Measurements from ENCODE around the gene MGAT5.

The MGAT5 gene

DNA sequence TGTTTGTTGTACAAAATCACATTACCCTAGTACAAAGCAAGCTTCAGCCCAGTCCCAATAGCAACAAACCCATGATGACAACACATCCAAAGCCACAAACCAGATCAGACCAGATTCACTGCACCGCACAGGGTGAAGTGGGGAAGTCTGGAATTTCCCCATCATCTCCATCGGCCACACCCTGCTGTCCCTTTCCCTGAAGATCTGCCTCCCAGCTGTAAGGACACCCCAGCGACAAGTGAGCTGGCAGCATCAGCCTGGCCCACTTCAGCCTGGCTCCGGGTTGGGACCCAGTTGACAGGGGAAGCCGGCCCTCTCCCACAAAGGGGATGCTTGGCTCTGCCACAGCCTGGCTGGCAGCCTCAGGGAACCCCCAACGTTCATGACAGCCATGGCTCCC lies 207.6 kb downstream of the MGAT5 start:
- no peak overlapping the region for H3K27ac ChIP-seq (ENCODE audit: low read depth, low read length)
- H3K27me3 ChIP-seq (ENCODE audit: control insufficient read depth in 1 of 2, insufficient read depth in 2 of 2, low read length in 2 of 2), result no peaks in the 10 kb centered on the region
- H3K9me3 ChIP-seq (ENCODE audit: control insufficient read depth in 1 of 2, low read length in 2 of 2), result no peaks in the 10 kb centered on the region
- no peak overlapping the region for H3K9ac ChIP-seq (ENCODE audit: low read depth in 1 of 2, low read length in 2 of 2)
- H3K4me3 ChIP-seq (ENCODE audit: low read depth in 1 of 2, low read length in 2 of 2), result no peak overlapping the region
- H3K4me1 ChIP-seq (ENCODE audit: control insufficient read depth in 1 of 2, insufficient read depth in 2 of 2, low read length in 2 of 2), result peaks cover 0 to 10% of the 10 kb centered on the region in 2 donors
- H3K36me3 ChIP-seq (ENCODE audit: control insufficient read depth in 1 of 2, insufficient read depth in 2 of 2, low read length in 2 of 2), result no peaks in the 10 kb centered on the region

DNA sequence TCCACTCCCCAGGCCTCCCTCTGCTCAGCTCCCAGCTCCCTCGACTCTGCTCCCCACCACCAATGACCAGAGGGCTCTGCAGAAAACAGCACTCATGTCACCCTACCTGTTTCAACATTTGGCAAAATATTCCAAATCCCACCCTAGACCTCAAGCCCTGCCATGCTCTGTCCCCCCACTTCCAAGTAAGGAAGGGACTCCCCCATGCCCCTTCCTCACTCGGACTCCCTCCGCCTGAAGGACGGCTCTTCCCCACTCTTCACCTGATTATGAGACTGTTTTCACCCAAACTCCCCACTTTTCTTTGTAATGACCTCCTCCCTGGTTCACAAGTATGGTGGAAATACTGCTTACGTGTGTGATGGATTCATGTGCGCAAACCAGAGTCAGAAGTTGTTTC lies 208.4 kb downstream of the MGAT5 start:
- Histone ChIP-seq H3K36me3 (ENCODE audit: control insufficient read depth in 1 of 2, insufficient read depth in 2 of 2, low read length in 2 of 2) (no peaks in the 10 kb centered on the region), H3K27ac (ENCODE audit: low read depth, low read length) (no peak overlapping the region), H3K27me3 (ENCODE audit: control insufficient read depth in 1 of 2, insufficient read depth in 2 of 2, low read length in 2 of 2) (no peaks in the 10 kb centered on the region), H3K9ac (ENCODE audit: low read depth in 1 of 2, low read length in 2 of 2) (no peak overlapping the region), H3K4me3 (ENCODE audit: low read depth in 1 of 2, low read length in 2 of 2) (no peak overlapping the region), H3K4me1 (ENCODE audit: control insufficient read depth in 1 of 2, insufficient read depth in 2 of 2, low read length in 2 of 2) (peaks cover 0 to 10% of the 10 kb centered on the region in 2 donors), H3K9me3 (ENCODE audit: control insufficient read depth in 1 of 2, low read length in 2 of 2) (no peaks in the 10 kb centered on the region)

DNA sequence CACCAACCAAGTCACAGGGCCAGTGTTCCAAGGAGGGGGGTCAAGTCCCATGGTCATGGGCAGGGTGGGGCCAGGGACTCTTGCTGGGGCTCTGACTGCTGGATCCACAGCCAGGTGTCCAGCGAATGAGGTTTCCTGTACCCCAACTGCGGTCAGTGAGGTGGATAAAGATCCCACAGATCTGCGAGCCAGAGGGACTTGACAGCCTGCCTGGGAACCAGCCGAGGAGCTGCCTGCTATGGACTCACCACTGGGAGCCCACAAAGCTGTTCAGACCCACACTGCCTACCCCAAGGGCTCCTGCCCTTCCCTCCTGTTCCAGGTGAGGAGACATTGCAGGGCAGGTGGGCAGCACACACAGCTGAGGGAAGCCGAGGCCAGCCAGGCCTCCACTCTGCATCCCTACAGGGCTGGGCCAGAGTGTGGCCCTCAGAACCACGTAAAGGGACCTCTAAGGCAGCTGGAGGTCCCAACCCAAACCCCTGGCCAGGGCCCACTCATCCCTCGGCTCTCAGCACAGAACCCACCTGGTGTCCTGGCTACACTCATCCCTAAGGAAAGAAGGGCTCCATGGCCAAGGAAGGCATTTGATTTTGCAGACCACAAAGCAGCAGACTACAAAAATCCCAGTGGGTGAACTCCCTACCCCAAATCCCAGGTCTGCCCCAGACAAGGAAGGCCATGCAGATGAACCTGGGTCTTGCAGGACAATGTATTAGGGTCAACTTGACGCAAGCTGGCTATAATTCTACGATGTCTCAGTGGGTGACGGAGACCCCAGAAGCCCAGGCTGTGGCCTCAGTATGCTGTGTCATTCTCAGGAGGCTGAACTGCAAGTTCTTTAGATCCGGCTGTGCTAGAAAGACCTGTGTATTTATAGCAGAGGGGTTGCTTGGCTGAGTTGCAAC lies 209.2 kb downstream of the MGAT5 start:
- H3K36me3 ChIP-seq (ENCODE audit: control insufficient read depth in 1 of 2, insufficient read depth in 2 of 2, low read length in 2 of 2), result no peaks in the 10 kb centered on the region
- H3K4me1 ChIP-seq (ENCODE audit: control insufficient read depth in 1 of 2, insufficient read depth in 2 of 2, low read length in 2 of 2), result peaks cover 0 to 10% of the 10 kb centered on the region in 2 donors
- no peaks in the 10 kb centered on the region for H3K27me3 ChIP-seq (ENCODE audit: control insufficient read depth in 1 of 2, insufficient read depth in 2 of 2, low read length in 2 of 2)
- no peak overlapping the region for H3K27ac ChIP-seq (ENCODE audit: low read depth, low read length)
- no peak overlapping the region for H3K9ac ChIP-seq (ENCODE audit: low read depth in 1 of 2, low read length in 2 of 2)
- no peaks in the 10 kb centered on the region for H3K9me3 ChIP-seq (ENCODE audit: control insufficient read depth in 1 of 2, low read length in 2 of 2)
- H3K4me3 ChIP-seq (ENCODE audit: low read depth in 1 of 2, low read length in 2 of 2), result no peak overlapping the region

DNA sequence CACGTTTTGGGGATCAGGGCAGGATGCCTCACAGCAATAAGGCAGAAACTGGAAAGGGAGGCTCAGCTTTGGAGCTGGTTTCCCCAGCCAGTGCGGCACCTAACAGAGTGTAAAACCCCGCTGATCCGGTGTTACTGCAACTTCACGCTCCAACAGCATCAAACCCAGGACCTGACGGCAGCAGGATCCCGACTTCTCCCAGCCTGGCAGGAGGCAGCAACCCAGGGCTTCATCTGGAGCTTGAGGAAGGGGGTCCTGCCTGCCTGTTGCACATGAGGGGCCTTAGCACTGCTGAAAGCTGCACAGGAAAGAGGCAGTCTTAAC lies 209.8 kb downstream of the MGAT5 start:
- no peaks in the 10 kb centered on the region for H3K9me3 ChIP-seq (ENCODE audit: control insufficient read depth in 1 of 2, low read length in 2 of 2)
- no peaks in the 10 kb centered on the region for H3K27me3 ChIP-seq (ENCODE audit: control insufficient read depth in 1 of 2, insufficient read depth in 2 of 2, low read length in 2 of 2)
- no peaks in the 10 kb centered on the region for H3K36me3 ChIP-seq (ENCODE audit: control insufficient read depth in 1 of 2, insufficient read depth in 2 of 2, low read length in 2 of 2)
- H3K27ac ChIP-seq (ENCODE audit: low read depth, low read length), result no peak overlapping the region
- no peak overlapping the region for H3K4me3 ChIP-seq (ENCODE audit: low read depth in 1 of 2, low read length in 2 of 2)
- H3K9ac ChIP-seq (ENCODE audit: low read depth in 1 of 2, low read length in 2 of 2), result no peak overlapping the region
- H3K4me1 ChIP-seq (ENCODE audit: control insufficient read depth in 1 of 2, insufficient read depth in 2 of 2, low read length in 2 of 2), result peaks cover 0 to 10% of the 10 kb centered on the region in 2 donors

DNA sequence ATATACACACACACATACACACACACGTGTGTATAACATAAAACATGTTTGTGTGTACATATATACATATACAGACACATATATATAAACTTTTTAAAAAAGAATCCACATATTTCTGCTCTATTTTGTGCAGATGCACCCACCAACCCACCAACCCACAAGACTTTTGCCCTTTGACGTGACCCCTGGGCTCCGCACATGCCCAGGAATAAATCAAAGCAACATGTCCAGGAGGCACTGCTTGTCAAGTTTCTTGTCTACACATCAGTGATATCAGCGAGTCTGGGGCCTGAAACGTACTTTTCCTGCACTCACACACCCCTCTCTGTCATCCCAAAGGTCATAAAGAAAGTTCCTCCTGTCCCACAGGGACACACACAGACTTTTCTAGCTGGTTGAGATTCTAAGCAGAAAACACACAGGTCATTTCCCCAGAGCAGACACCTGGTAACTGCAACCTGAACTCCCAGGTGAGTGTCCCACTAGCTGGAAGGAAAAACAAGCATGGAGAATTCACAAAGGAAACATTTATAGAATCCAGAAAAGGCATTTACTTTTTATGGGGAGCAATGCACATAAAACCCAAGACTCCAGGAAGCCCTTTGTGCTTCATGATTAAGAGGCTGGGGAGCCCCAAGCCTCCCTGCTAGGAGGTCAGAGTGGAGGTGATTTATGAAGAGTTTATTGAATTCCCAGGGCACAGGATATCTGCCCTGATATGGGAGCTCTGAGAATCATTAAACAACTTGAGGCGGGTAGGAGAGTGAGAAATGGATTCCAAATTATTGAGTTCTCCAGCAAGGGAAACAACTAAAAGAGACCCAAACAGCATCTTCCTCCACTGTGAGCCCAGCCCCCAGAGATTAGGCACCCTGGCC lies 211.6 kb downstream of the MGAT5 start:
- Histone ChIP-seq H3K9ac (ENCODE audit: low read depth in 1 of 2, low read length in 2 of 2) (no peak overlapping the region), H3K36me3 (ENCODE audit: control insufficient read depth in 1 of 2, insufficient read depth in 2 of 2, low read length in 2 of 2) (no peaks in the 10 kb centered on the region), H3K27me3 (ENCODE audit: control insufficient read depth in 1 of 2, insufficient read depth in 2 of 2, low read length in 2 of 2) (no peaks in the 10 kb centered on the region), H3K9me3 (ENCODE audit: control insufficient read depth in 1 of 2, low read length in 2 of 2) (no peaks in the 10 kb centered on the region), H3K4me3 (ENCODE audit: low read depth in 1 of 2, low read length in 2 of 2) (no peak overlapping the region), H3K27ac (ENCODE audit: low read depth, low read length) (no peak overlapping the region), H3K4me1 (ENCODE audit: control insufficient read depth in 1 of 2, insufficient read depth in 2 of 2, low read length in 2 of 2) (peaks cover 0 to 10% of the 10 kb centered on the region in 2 donors)

DNA sequence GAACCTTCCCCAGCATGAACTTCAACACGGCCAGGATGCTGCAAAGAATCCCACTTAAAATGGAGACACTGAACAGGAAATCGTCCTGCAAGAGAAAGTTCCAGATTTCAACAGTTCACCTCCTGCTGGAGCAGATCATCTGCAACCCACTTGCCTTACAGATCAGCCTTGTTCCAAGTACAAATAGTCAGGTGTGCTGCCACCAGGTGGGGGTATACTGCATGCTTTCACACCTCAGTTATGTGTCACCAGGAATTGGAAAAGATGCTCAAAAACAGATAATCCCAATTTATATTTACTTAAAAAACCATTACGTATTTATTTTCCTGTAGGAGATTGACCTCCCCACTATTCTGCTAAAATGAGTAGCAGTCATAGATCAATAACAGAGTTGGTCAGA lies 212.3 kb downstream of the MGAT5 start:
- no peaks in the 10 kb centered on the region for H3K27me3 ChIP-seq (ENCODE audit: control insufficient read depth in 1 of 2, insufficient read depth in 2 of 2, low read length in 2 of 2)
- H3K9ac ChIP-seq (ENCODE audit: low read depth in 1 of 2, low read length in 2 of 2), result no peak overlapping the region
- H3K36me3 ChIP-seq (ENCODE audit: control insufficient read depth in 1 of 2, insufficient read depth in 2 of 2, low read length in 2 of 2), result no peaks in the 10 kb centered on the region
- H3K4me3 ChIP-seq (ENCODE audit: low read depth in 1 of 2, low read length in 2 of 2), result no peak overlapping the region
- no peaks in the 10 kb centered on the region for H3K9me3 ChIP-seq (ENCODE audit: control insufficient read depth in 1 of 2, low read length in 2 of 2)
- H3K4me1 ChIP-seq (ENCODE audit: control insufficient read depth in 1 of 2, insufficient read depth in 2 of 2, low read length in 2 of 2), result peaks cover 0 to 10% of the 10 kb centered on the region in 2 donors
- H3K27ac ChIP-seq (ENCODE audit: low read depth, low read length), result no peak overlapping the region

DNA sequence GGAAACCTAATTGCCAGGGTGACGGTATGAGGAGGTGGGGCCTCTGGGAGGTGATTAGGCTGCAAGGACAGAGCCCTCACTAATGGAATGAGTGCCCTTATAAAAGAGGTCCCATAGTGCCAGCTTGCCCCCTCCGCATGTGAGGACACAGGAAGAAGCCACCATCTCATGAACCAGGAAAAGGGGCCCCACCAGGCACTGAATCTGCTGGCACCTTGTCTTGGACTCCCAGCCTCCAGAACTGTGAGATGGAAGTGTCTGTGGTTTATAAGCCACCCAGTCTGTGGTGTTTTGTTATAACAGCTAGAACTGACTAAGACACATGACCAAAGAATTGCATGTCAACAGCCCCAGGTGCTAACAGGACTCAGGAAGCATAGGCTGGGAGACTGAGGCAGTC lies 214.3 kb downstream of the MGAT5 start:
- no peaks in the 10 kb centered on the region for H3K9me3 ChIP-seq (ENCODE audit: control insufficient read depth in 1 of 2, low read length in 2 of 2)
- H3K36me3 ChIP-seq (ENCODE audit: control insufficient read depth in 1 of 2, insufficient read depth in 2 of 2, low read length in 2 of 2), result no peaks in the 10 kb centered on the region
- no peak overlapping the region for H3K4me3 ChIP-seq (ENCODE audit: low read depth in 1 of 2, low read length in 2 of 2)
- no peak overlapping the region for H3K27ac ChIP-seq (ENCODE audit: low read depth, low read length)
- no peaks in the 10 kb centered on the region for H3K27me3 ChIP-seq (ENCODE audit: control insufficient read depth in 1 of 2, insufficient read depth in 2 of 2, low read length in 2 of 2)
- H3K9ac ChIP-seq (ENCODE audit: low read depth in 1 of 2, low read length in 2 of 2), result no peak overlapping the region
- H3K4me1 ChIP-seq (ENCODE audit: control insufficient read depth in 1 of 2, insufficient read depth in 2 of 2, low read length in 2 of 2), result peaks cover 0 to 10% of the 10 kb centered on the region in 2 donors

DNA sequence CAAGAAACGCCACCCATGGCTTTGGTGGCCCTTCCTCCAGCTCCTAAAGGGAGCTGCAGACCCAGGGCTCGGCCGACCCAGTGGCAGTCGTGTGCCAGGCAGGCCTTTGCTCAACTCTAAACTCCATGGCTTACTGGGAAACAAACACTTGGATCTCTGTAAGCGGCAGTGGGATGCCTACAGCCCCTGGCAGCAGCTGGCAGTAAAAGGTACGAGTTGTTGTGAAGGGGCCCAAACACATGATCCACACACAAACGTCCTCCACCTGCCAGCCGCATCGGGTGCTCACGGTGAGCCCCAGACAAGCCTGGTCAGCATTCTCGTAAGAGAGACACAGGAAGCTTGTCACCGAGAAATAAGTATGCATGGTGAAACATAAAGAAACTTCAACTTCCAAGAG lies 214.9 kb downstream of the MGAT5 start:
- H3K9me3 ChIP-seq (ENCODE audit: control insufficient read depth in 1 of 2, low read length in 2 of 2), result no peaks in the 10 kb centered on the region
- H3K27ac ChIP-seq (ENCODE audit: low read depth, low read length), result no peak overlapping the region
- H3K4me1 ChIP-seq (ENCODE audit: control insufficient read depth in 1 of 2, insufficient read depth in 2 of 2, low read length in 2 of 2), result peaks cover 0 to 10% of the 10 kb centered on the region in 2 donors
- H3K4me3 ChIP-seq (ENCODE audit: low read depth in 1 of 2, low read length in 2 of 2), result no peak overlapping the region
- no peaks in the 10 kb centered on the region for H3K36me3 ChIP-seq (ENCODE audit: control insufficient read depth in 1 of 2, insufficient read depth in 2 of 2, low read length in 2 of 2)
- no peak overlapping the region for H3K9ac ChIP-seq (ENCODE audit: low read depth in 1 of 2, low read length in 2 of 2)
- H3K27me3 ChIP-seq (ENCODE audit: control insufficient read depth in 1 of 2, insufficient read depth in 2 of 2, low read length in 2 of 2), result no peaks in the 10 kb centered on the region

DNA sequence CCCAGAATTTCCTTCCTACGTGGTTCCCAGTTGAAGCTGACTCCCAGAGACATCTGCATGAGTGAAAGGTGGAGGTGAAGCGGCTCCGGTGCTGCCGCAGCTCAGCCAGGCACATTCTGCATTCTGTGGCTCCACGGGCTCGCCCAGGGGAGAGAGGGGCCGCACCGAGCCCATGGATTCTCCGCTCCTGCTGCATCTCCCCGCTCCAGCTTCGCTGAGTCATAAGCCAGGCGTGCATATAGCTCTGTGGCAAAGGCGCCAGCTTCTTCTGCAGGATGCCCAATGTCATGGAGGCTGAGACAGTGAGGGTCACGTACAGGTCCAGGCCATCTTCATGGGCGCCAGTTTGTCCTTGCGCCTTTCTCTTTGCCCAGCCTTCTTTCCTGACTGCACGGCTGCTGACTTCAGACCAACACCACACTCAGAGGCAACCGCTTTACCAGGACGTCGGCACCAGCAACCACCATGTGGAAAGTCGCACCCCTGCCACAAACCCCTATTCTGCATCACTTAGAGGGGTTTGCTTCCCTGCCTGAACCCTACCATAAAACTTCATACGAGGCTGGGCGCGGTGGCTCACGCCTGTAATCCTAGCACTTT lies 215.7 kb downstream of the MGAT5 start:
- no peaks in the 10 kb centered on the region for H3K9me3 ChIP-seq (ENCODE audit: control insufficient read depth in 1 of 2, low read length in 2 of 2)
- H3K9ac ChIP-seq (ENCODE audit: low read depth in 1 of 2, low read length in 2 of 2), result no peak overlapping the region
- H3K4me3 ChIP-seq (ENCODE audit: low read depth in 1 of 2, low read length in 2 of 2), result no peak overlapping the region
- no peak overlapping the region for H3K27ac ChIP-seq (ENCODE audit: low read depth, low read length)
- H3K4me1 ChIP-seq (ENCODE audit: control insufficient read depth in 1 of 2, insufficient read depth in 2 of 2, low read length in 2 of 2), result peaks cover 0 to 10% of the 10 kb centered on the region in 2 donors
- H3K27me3 ChIP-seq (ENCODE audit: control insufficient read depth in 1 of 2, insufficient read depth in 2 of 2, low read length in 2 of 2), result no peaks in the 10 kb centered on the region
- no peaks in the 10 kb centered on the region for H3K36me3 ChIP-seq (ENCODE audit: control insufficient read depth in 1 of 2, insufficient read depth in 2 of 2, low read length in 2 of 2)

Measured in duodenal mucosa (tissue), 2 donors.